HG03196 (cell line): ENCODE measurements around the gene PPP1R14C.

Source experiments
- ATAC-seq: cut with Tn5 transposase; IDR thresholded peaks from one replicate; pipeline ENCODE4 v1.9.1; 2021; ENCODE audit not compliant: unreplicated experiment

PPP1R14C gene

DNA sequence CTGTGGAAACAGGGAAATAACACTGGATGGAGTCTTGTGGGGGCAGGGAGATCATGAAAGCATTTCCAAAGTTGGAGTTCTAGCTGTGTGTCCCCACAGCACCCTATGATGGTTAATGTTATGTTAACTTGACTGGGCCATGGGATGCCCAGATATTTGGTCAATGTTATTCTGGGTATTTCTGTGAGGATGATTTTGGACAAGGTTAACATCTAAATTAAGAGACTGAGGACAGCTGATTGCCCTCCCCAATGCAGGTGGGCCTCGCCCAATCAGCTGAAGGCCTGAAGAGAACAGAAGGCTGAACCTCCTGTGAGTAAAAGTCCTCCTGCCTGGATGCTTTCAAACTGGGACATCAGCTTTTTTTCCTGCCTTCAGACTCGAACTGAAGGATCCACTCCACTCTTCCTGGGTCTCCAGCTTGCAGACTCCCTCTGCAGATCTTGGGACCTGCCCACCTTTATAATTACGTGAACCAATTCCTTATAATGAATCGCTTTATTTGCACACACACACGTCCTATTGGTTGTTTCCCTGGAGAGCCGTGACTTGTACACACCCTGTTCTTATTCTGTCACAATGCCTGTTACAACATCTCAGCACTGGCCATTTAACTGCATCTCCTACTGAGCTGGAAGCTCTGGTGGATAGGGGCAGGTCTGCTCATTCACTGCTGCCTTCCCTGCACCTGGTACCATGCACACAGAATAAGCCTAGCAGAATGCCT lies 126.4 kb downstream of the PPP1R14C start:
- ATAC-seq: no peak

GRCh38 chr6:150269857-150270223 lies 127.0 kb downstream of the PPP1R14C start:
- no peak for ATAC-seq

- no peak for ATAC-seq
Measured at GRCh38 chr6:150270330-150271052, 127.6 kb downstream of the PPP1R14C start.

GRCh38 chr6:150271172-150271500 lies 128.3 kb downstream of the PPP1R14C start:
- ATAC-seq: no peak

GRCh38 chr6:150271501-150272263 lies 128.8 kb downstream of the PPP1R14C start:
- ATAC-seq: no peak

DNA sequence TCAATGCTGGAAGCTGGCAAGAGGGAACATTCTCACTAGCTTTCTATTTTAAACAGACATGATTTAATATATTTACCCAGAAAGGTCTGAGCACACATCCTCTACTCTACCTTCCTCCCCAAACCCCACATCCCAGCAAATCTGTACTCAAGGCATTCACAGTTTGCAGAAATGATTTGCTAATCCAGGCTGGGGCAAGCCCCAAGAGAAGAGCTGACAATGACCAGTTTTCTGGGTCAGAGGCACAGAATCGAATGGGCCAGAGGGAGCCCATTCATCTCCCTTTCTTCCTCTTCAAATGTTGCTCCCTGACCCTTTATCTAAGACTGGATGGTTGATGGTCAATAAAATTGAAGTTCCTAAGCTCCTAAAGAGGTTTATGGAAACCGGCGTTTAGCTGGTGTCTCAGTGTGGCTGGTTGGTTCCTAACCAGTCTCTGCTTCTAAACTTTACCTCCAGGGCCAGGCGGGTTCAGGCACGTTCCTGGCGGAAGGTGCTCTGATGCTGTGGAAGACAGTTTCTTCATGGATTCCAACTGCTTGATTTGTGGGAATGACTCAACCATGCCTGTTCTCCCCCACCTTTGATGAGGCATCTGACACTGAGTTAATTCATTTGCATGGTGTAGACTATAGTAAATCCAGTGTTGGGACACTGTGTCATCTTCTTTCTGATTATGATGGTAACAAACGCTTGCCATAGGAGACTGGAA lies 129.6 kb downstream of the PPP1R14C start:
- ATAC-seq: no peak

DNA sequence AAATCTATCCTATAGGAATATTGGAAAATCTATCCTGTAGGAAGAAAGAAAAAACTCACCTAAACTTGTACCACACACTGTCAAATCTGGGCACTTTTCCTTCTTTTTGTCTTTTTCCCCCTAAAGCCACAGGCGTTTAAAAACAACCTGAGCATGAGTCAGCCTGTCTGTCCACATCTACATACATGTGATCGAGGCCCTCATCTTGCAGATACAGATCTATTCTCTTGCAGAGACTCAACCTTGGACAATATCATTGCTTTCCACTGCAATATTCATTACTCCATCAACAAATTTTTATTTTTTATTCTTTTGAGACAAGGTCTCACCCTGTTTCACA lies 130.1 kb downstream of the PPP1R14C start:
- no peak for ATAC-seq

DNA sequence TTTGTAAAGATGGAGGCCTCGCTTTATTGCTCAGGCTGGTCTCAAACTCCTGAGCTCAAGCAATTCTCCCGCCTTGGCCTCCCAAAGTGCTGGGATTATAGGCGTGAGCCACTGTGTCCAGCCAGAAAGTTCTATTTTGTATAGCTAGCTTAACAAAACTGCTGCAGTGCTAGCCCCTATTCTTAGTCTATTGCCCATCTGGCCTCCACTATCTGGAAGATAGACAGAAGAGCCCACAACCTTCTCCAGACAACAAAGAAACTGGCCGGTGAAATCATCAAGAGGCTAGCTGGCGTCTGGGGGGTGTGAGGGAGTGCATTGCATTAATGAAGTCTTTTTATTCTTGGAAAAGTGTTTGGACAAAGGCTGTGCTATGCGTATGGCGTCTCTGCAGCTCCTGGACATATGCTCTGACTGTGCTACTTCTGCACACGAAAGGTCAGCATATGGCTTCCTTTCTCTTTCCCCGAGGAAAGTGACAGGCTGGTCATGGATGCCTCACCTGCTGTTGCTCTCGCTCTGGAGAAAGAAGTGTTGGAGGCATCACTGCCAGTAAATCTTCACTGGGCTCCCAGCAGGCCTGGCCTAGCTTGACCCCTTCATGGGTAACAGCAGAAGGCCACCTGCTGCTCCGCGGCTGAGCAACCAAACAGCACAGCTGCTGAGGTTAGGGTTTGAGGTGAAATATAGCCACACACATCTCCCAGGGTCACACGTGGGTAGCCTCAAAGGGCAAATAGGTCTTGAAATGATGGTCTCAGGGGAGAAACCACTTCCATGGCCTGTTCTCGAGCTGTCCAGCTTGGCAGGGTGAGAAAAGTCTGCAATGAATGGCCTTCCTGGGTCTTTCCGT lies 130.8 kb downstream of the PPP1R14C start:
- ATAC-seq: no peak

DNA sequence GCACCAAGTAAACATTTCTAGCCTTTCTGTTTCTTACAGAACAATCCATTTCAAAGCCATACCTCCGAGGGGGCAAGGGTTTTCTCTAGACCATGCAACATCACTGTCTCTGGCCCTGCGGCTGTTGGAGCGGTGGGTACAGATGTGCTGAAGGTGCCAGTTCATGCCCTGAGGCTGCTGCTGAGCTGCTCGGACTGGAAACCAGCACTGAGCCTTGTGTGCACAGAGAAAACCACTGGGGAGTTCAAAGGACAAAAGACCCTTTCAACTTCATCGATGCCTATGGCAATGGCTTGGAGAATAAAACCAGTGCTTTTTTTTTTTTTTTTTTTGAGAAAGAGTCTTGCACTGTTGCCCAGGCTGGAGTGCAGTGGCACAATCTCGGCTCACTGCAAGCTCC lies 132.6 kb downstream of the PPP1R14C start:
- ATAC-seq: no peak

DNA sequence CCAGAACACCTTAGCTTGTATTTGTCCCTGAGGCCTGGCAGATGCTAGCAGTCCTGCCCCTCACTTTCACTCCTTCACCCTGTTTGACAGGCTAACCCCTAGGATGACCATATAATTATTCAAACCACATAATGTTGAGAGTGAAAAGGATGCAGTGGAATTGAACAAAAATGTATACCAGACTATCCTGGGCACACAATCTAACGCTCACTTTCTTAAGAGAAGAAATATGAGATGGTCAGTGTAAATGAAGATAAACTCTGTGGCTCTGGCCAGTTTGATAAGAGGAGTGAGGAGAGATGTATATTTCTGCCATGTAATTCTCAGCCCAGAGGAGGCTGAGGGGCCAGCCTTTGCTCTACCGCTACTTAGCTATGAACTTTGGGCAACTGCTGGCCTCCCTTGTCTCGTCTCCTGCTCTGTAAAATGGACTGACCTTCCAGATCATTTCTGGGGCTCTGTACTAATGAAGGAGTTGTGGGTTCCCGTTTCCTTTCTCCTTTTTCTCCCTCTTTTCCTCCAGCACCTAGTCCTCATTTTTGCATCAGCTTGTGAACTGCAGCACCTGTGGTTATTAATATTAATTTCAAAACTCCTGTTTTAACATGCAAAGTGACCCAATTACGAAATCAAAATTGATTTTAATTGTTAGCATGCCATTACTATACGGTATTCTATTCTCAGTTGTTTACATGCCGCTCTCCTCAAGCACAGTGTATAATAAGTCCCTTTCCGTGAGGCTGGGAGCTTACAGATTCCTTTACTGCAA lies 133.5 kb downstream of the PPP1R14C start:
- no peak for ATAC-seq

DNA sequence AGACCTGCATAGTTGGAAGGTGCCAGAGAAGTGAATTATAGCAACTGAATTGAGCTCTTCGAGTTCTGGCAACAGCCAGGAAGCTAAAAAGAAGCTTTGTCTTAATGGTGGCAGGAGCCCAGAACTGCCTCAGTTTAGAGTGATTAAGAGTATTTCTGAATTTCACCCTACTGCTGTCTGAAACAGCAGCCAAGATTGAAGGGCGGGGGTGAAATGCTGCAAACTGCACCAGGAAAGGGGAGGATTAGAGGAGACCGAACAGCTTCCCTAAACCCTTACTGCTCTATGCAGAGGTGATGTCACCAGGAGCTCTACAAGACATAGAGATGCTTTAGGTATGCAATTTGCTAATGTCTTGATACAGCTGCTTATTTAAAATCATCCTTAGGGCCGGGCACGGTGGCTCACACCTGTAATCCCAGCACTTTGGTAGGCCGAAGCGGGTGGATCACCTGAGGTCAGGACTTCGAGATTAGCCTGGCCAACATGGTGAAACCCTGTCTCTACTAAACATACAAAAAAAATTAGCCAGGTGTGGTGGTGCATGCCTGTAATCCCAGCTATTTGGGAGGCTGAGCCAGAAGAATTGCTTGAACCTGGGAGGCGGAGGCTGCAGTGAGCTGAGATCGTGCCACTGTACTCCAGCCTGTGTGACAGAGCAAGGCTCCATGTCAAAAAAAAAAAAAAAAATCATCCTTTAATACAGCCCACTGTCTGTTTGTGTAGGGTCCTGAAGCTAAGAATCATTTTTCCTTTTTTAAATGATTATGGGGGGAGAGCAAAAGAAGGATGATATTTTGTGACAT lies 134.3 kb downstream of the PPP1R14C start:
- ATAC-seq: no peak

GRCh38 chr6:150279533-150279932 lies 136.7 kb downstream of the PPP1R14C start:
- no peak for ATAC-seq

- no peak for ATAC-seq
Measured at GRCh38 chr6:150280703-150281102, 137.9 kb downstream of the PPP1R14C start.

GRCh38 chr6:150281767-150282166 lies 138.9 kb downstream of the PPP1R14C start:
- ATAC-seq: no peak

DNA sequence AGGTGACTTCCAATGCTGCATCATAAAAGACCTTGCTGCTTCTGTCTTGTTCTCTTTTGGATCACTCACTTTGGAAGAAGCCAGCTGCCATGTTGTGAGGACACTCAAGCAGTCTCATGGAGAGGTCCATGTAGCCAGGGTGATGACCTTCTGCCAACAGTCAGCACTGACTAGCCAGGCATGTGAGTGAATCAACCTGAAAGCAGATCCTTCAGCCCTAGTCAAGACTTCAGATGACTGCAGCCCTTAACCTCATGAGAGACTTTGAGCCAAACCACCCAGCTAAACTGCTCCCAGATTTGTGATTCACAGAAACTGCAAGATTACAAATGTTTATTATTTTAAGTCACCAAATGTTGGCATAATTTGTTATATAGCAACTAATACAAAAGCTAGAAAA lies 140.0 kb downstream of the PPP1R14C start:
- ATAC-seq: no peak

DNA sequence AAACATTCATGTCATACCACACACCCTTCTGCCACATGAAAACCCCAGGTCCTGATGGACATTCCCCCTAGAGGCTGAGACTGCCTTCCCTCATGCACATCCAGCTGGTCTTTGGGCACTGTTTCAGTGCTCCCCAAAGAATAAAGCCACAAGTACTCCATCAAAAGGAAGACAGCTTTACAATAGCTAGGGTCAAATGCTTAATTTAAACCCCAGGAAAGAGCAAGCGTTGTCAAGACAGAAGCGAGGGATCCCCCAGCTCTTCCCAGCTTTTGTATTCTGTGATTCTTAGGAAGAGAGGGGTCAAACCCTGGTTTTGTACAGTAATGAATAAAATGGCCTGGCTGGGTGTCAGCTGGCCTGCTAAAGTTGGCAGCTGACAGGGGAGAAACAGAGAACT lies 143.6 kb downstream of the PPP1R14C start:
- no peak for ATAC-seq

GRCh38 chr6:150286912-150287311 lies 144.1 kb downstream of the PPP1R14C start:
- ATAC-seq: no peak

GRCh38 chr6:150288456-150288855 lies 145.6 kb downstream of the PPP1R14C start:
- ATAC-seq: no peak

DNA sequence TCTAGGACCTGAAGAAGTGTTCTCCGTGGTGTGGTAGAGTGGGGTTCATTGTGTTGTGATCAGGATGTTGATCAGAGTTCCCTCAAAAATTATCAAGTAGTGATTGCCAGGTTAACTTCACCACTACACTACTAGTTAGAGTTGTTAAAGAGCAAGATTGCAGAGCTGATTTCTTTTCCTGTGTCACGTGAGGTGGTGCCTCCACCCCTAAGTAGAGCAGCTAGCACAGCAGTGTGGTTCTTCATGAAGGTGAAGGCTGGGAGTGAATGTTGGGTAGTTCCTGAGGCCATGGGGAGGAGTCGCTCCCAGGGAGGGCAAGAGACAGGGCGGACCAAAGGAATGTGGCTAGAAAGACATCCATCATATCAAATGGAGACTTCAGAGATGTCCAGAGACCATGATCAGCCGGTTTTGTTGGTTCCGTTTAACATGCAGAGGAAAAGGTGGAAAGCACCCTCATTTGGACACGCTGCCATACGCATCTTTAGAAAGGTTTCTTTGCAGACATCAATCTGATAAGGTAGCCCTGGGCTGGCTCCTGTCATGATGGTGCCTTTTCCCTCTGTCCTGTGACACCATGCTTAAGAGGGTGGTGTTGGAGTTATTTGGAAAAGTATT lies 146.7 kb downstream of the PPP1R14C start:
- ATAC-seq: no peak
